HepG2 (cell line): Measurements from ENCODE around the gene TPRA1. TPM values are rescaled to one million over a fixed set of nuclear protein-coding genes. Genes with fewer than 3 reads are reported as not detected.

ENCODE experiments used
- ATF7 ChIP-seq, 2 experiments: fragments of 450-650 bp in 1 of 2; sonication (generic) in 1 of 2; formaldehyde crosslinking in 1 of 2; IDR thresholded peaks; 2 replicates each; pipeline versions ENCODE4 v1.4.0 to v1.6.1; 2016 to 2020; ENCODE audit warnings: antibody characterized with exemption in 1 of 2, mild to moderate bottlenecking in 1 of 2, missing genetic modification reagents in 1 of 2
- FOXA3 ChIP-seq: IDR thresholded peaks from 2 replicates; pipeline ENCODE4 v1.6.1; 2016; ENCODE audit warnings: missing genetic modification reagents, missing compliant biosample characterization
- FOXK1 ChIP-seq: sonication (generic); formaldehyde crosslinking; IDR thresholded peaks from 2 replicates; pipeline ENCODE4 v1.4.0; 2020; ENCODE audit warnings: low read depth, missing genetic modification reagents, borderline replicate concordance
- FOXP1 ChIP-seq, 2 experiments: fragments of 450-650 bp in 1 of 2; IDR thresholded peaks; 2 replicates each; pipeline ENCODE4 v1.6.1; 2017 to 2018; ENCODE audit warnings: antibody characterized with exemption in 1 of 2
- GATAD2A ChIP-seq: IDR thresholded peaks from 2 replicates; pipeline ENCODE4 v1.6.1; 2016
- HMGA1 ChIP-seq: sonication (generic); formaldehyde crosslinking; conservative IDR thresholded peaks from 2 replicates; pipeline ENCODE4 v1.4.0; 2020; ENCODE audit warnings: missing genetic modification reagents
- JUNB ChIP-seq: sonication (generic); formaldehyde crosslinking; IDR thresholded peaks from 2 replicates; pipeline ENCODE4 v1.8.0; 2022; ENCODE audit warnings: missing genetic modification reagents, mild to moderate bottlenecking, borderline replicate concordance
- PCBP1 ChIP-seq: fragments of 200-400 bp; formaldehyde crosslinking; IDR thresholded peaks from 2 replicates; pipeline ENCODE4 v1.6.1; 2017; ENCODE audit warnings: mild to moderate bottlenecking, low read depth, low read length, borderline replicate concordance
- REPIN1 ChIP-seq: sonication (generic); formaldehyde crosslinking; IDR thresholded peaks from 2 replicates; pipeline ENCODE4 v1.8.0; 2022; ENCODE audit warnings: missing genetic modification reagents, low read depth, mild to moderate bottlenecking, borderline replicate concordance
- RNF2 ChIP-seq: fragments of 450-650 bp; conservative IDR thresholded peaks from 2 replicates; pipeline ENCODE4 v1.6.1; 2016; ENCODE audit warnings: low read depth
- RXRA ChIP-seq: sonication (generic); formaldehyde crosslinking; IDR thresholded peaks from 2 replicates; pipeline ENCODE4 v1.5.1; 2020; ENCODE audit warnings: missing genetic modification reagents
- SIX4 ChIP-seq: sonication (generic); formaldehyde crosslinking; IDR thresholded peaks from 2 replicates; pipeline ENCODE4 v1.4.0; 2020; ENCODE audit warnings: missing genetic modification reagents
- SKI ChIP-seq: fragments of 450-650 bp; IDR thresholded peaks from one replicate; pipeline ENCODE4 v1.6.1; 2018; ENCODE audit warnings: mild to moderate bottlenecking; ENCODE audit not compliant: partially characterized antibody
- SNAPC2 ChIP-seq: sonication (generic); formaldehyde crosslinking; IDR thresholded peaks from 2 replicates; pipeline ENCODE4 v1.8.1; 2022; ENCODE audit warnings: mild to moderate bottlenecking, missing genetic modification reagents
- TEAD2 ChIP-seq: sonication (generic); formaldehyde crosslinking; IDR thresholded peaks from 2 replicates; pipeline ENCODE4 v1.9.0; 2021; ENCODE audit warnings: missing genetic modification reagents
- TFDP2 ChIP-seq: sonication (generic); formaldehyde crosslinking; IDR thresholded peaks from 2 replicates; pipeline ENCODE4 v1.4.0; 2020; ENCODE audit warnings: missing genetic modification reagents
- ZHX1 ChIP-seq: sonication (generic); formaldehyde crosslinking; IDR thresholded peaks from 2 replicates; pipeline ENCODE4 v1.8.1; 2022; ENCODE audit warnings: low read depth, mild to moderate bottlenecking, missing genetic modification reagents
- ZNF142 ChIP-seq: sonication (generic); formaldehyde crosslinking; IDR thresholded peaks from 2 replicates; pipeline ENCODE4 v1.4.0; 2020; ENCODE audit warnings: missing genetic modification reagents
- ZNF335 ChIP-seq: sonication (generic); formaldehyde crosslinking; IDR thresholded peaks from 2 replicates; pipeline ENCODE4 v1.4.0; 2020; ENCODE audit warnings: missing genetic modification reagents
- ZNF556 ChIP-seq: sonication (generic); formaldehyde crosslinking; IDR thresholded peaks from 2 replicates; pipeline ENCODE4 v1.4.0; 2020; ENCODE audit warnings: mild to moderate bottlenecking, missing genetic modification reagents, borderline replicate concordance
- ZNF562 ChIP-seq: sonication (generic); formaldehyde crosslinking; IDR thresholded peaks from 2 replicates; pipeline ENCODE4 v1.8.0; 2022; ENCODE audit warnings: missing genetic modification reagents, borderline replicate concordance
- polyA plus RNA-seq, 8 experiments: library from polyadenylated mRNA; depleted of rRNA in 3 of 8; stranded (reverse) in 7 of 8; unstranded in 1 of 8; fragments of >200 nt; fragmentation: Illumina TruSeq in 4 of 8; extraction: Trizol in 4 of 8; gene quantifications; 2 replicates each; pipeline versions ENCODE4 v1.2.1 to v1.2.3, GENCODE V29; 2011 to 2016; ENCODE audit warnings: low read depth in 4 of 8, missing spikeins in 1 of 8, mixed read lengths in 1 of 8; ENCODE audit not compliant: insufficient read depth in 1 of 8
- total RNA-seq, 5 experiments: library from RNA; depleted of rRNA; stranded (reverse); fragments of >200 nt; fragmentation: Illumina TruSeq; extraction: Trizol; gene quantifications; 2 replicates each; pipeline ENCODE4 v1.2.3, GENCODE V29; 2016; ENCODE audit warnings: low read depth in 1 of 5

TPRA1 gene
- total and polyA plus RNA-seq, 2 of the 13 experiments (the other 11 are each of a cell fraction or from before 2014, with no cell fraction given): 25.4 to 25.8 TPM

DNA sequence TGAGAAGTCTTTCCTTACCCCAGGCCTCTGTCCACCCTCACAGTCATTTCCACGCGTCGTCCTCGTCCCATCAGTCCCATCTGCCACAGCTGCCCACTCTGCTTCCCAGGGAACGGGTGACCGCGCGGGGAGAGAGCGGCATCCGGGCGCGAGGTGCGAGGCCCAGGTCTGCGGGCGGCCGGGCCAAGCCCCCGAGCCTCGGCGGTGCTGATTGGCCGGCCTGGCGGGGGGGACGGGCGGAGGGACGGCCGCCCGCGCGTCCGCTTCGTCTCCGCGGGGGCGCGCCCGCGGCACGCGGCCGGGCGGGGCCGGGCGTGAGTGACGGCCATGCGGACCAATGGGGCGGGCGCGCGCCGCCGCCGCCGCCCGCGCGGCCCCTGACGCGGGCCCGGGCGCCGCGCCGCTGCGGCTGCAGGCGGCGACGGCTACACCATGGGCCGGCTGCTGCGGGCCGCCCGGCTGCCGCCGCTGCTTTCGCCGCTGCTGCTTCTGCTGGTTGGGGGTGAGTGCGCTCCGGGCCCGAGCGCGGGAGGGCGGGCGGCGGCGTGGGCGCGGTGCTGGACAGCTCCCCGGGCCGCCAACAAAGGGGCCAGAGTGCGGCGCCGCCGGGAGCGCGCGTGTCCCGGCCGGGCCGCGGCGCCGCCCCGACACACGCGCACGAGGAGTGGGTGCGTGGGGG lies 38.4 kb upstream of the TPRA1 start, which contains the start of gene PODXL2 (continued):
- TF ChIP-seq RXRA (no peak), GATAD2A (peak; percentile 38; the same call in 1 of the 2 replicates), ZHX1 (peak; percentile 65; the same call in 1 of the 2 replicates), TFDP2 (CRISPR knock-in tag) (peak; percentile 97), HMGA1 (CRISPR knock-in tag) (no peak), FOXK1 (CRISPR knock-in tag) (no peak), SKI (peak; percentile 16), ZNF562 (CRISPR knock-in tag) (peak; percentile 80), ZNF142 (CRISPR knock-in tag) (peak; percentile 70), JUNB (peak; percentile 50; the same call in 1 of the 2 replicates), FOXA3 (CRISPR knock-in tag) (peak; percentile 42; the same call in 1 of the 2 replicates), ZNF335 (CRISPR knock-in tag) (no peak), REPIN1 (CRISPR knock-in tag) (peak; percentile 80), SIX4 (no peak), FOXP1 (IDR thresholded peaks at IDR 0.05) (no peak), FOXP1 (CRISPR knock-in tag; IDR thresholded peaks at IDR 0.05) (no peak), RNF2 (peak; percentile 99), SNAPC2 (CRISPR knock-in tag) (peak; percentile 80), PCBP1 (no peak), TEAD2 (CRISPR knock-in tag) (0 out of 2 replicates have a peak, but pooled peaks have one; percentile 62), ZNF556 (0 out of 2 replicates have a peak, but pooled peaks have one; percentile 40), ATF7 (IDR thresholded peaks at IDR 0.05) (no peak), ATF7 (CRISPR knock-in tag; IDR thresholded peaks at IDR 0.05) (0 out of 2 replicates have a peak, but pooled peaks have one; percentile 54)
